Naive thymus-derived CD4-positive, alpha-beta T cell (primary cell): ENCODE measurements around the gene USP17L10. TPM values are rescaled to one million over a fixed set of nuclear protein-coding genes. Genes with fewer than 3 reads are reported as not detected.
"Not testable (repeated sequence)": the region's sequence is repeated elsewhere in the genome, so short reads cannot be mapped to it uniquely, and the experiment has no call there.

Experiments used
- ATAC-seq: fragments of 150-1000 bp; cut with Tn5 transposase; 2 replicates; pipeline ENCODE4 v1.10.0; 2021; ENCODE audit warnings: mild to moderate bottlenecking, moderate library complexity
- CTCF ChIA-PET: fragments of 350-600 bp; sonication (Branson Sonifier 250); formaldehyde crosslinking; loops from one replicate; lab custom pipeline; 2021; ENCODE audit warnings: antibody characterized with exemption; lab: Charles Lee
- POLR2A ChIA-PET: fragments of 350-600 bp; sonication (Branson Sonifier 250); formaldehyde crosslinking; loops from one replicate; lab custom pipeline; 2021; ENCODE audit warnings: antibody characterized with exemption, inconsistent platforms; lab: Charles Lee
- DNase-seq, 9 donors: peaks; one replicate each; pipeline versions ENCODE4 v3.0.0 to v3.0.0-alpha.2; 2020 to 2022; ENCODE audit warnings: mixed read lengths in 1 of 9
- H3K27ac ChIP-seq: one replicate; pipeline ENCODE4 v1.7.0; 2013; ENCODE audit warnings: mild to moderate bottlenecking, low read depth, low read length, moderate library complexity
- H3K27me3 ChIP-seq, 2 donors: one replicate each; pipeline ENCODE4 v1.7.0; 2013; ENCODE audit warnings: low read length in 2 of 2, mild to moderate bottlenecking in 2 of 2, moderate library complexity in 2 of 2; ENCODE audit not compliant: control insufficient read depth in 2 of 2, insufficient read depth in 2 of 2
- H3K36me3 ChIP-seq, 3 experiments: 1 replicate in 2 of 3; 2 replicates in 1 of 3; pipeline ENCODE4 v1.7.0; 2013; ENCODE audit warnings: low read length in 3 of 3, mild to moderate bottlenecking in 3 of 3, moderate library complexity in 1 of 3; ENCODE audit not compliant: insufficient read depth in 3 of 3, control insufficient read depth in 2 of 3
- H3K4me1 ChIP-seq, 2 donors: one replicate each; pipeline ENCODE4 v1.7.0; 2013; ENCODE audit warnings: low read length in 2 of 2, mild to moderate bottlenecking in 2 of 2, moderate library complexity in 1 of 2; ENCODE audit not compliant: control insufficient read depth in 2 of 2, insufficient read depth in 2 of 2
- H3K4me3 ChIP-seq: 2 replicates; pipeline ENCODE4 v1.7.0; 2013; ENCODE audit warnings: mild to moderate bottlenecking, low read length
- H3K9me3 ChIP-seq, 3 experiments: 1 replicate in 2 of 3; 2 replicates in 1 of 3; pipeline ENCODE4 v1.7.0; 2013; ENCODE audit warnings: low read length in 3 of 3; ENCODE audit not compliant: control insufficient read depth in 2 of 3
- H3K27ac Mint-ChIP-seq, 9 donors: one replicate each; pipeline ENCODE4 v1.8.0; 2020 to 2022; ENCODE audit warnings: mixed read lengths in 9 of 9, mild to moderate bottlenecking in 8 of 9, moderate library complexity in 5 of 9, inconsistent platforms in 2 of 9
- H3K27me3 Mint-ChIP-seq, 5 donors: one replicate each; pipeline ENCODE4 v1.8.0; 2021 to 2022; ENCODE audit warnings: mixed read lengths in 5 of 5, mild to moderate bottlenecking in 1 of 5
- H3K36me3 Mint-ChIP-seq, 5 donors: one replicate each; pipeline ENCODE4 v1.8.0; 2020 to 2022; ENCODE audit warnings: mixed read lengths in 5 of 5, mild to moderate bottlenecking in 3 of 5, inconsistent platforms in 1 of 5
- H3K4me1 Mint-ChIP-seq, 7 donors: one replicate each; pipeline ENCODE4 v1.8.0; 2020 to 2022; ENCODE audit warnings: mixed read lengths in 7 of 7, mild to moderate bottlenecking in 3 of 7, inconsistent platforms in 1 of 7
- H3K4me3 Mint-ChIP-seq, 10 donors: one replicate each; pipeline ENCODE4 v1.8.0; 2020 to 2022; ENCODE audit warnings: mild to moderate bottlenecking in 10 of 10, mixed read lengths in 10 of 10, moderate library complexity in 6 of 10, inconsistent platforms in 2 of 10
- H3K9me3 Mint-ChIP-seq, 11 donors: one replicate each; pipeline ENCODE4 v1.8.0; 2020 to 2022; ENCODE audit warnings: mixed read lengths in 11 of 11, mild to moderate bottlenecking in 4 of 11, inconsistent platforms in 1 of 11, moderate library complexity in 1 of 11
- intact Hi-C, 2 donors: fragments of 100-400 bp; cut with micrococcal nuclease; formaldehyde crosslinking; loops; one replicate each; pipeline ENCODE4 v1.15.1; 2023
- polyA plus RNA-seq, 2 donors: library from polyadenylated mRNA; unstranded; fragments of 300-500 nt; fragmentation: Illumina TruSeq; gene quantifications; one replicate each; pipeline ENCODE4 v1.2.3, GENCODE V29; 2021
- total RNA-seq, 6 experiments: library from RNA in 5 of 6; stranded (reverse) in 5 of 6; gene quantifications; 1 replicate in 5 of 6; 2 replicates in 1 of 6; pipeline ENCODE4 v1.2.3 and lab custom pipeline; 2021 to 2026

USP17L10 gene
- total and polyA plus RNA-seq, 7 experiments from 2014 or later = not detected

- H3K27me3 ChIP-seq, H3K36me3 Mint-ChIP-seq, H3K36me3 ChIP-seq, H3K4me3 ChIP-seq, H3K27ac Mint-ChIP-seq, POLR2A ChIA-PET, H3K27me3 Mint-ChIP-seq, intact Hi-C loops, DNase-seq, H3K4me1 Mint-ChIP-seq, H3K9me3 ChIP-seq, H3K27ac ChIP-seq, H3K4me1 ChIP-seq, H3K9me3 Mint-ChIP-seq, ATAC-seq, CTCF ChIA-PET, H3K4me3 Mint-ChIP-seq: not testable (repeated sequence)
Measured at GRCh38 chr4:9230249-9230648, 19.8 kb downstream of the USP17L10 start.

GRCh38 chr4:9234085-9234484 is 23.6 kb downstream of the USP17L10 start, which contains the start of gene USP17L15:
Gene USP17L15, plus strand, starts transcription at chr4:9234385. Its CDS starts 0 bp downstream, at chr4:9234385.
- DNase-seq, H3K4me1 Mint-ChIP-seq, H3K4me3 ChIP-seq, H3K27ac Mint-ChIP-seq, H3K36me3 Mint-ChIP-seq, ATAC-seq, H3K9me3 Mint-ChIP-seq, H3K9me3 ChIP-seq, CTCF ChIA-PET, H3K4me1 ChIP-seq, H3K36me3 ChIP-seq, intact Hi-C loops, H3K27me3 Mint-ChIP-seq, H3K27me3 ChIP-seq, POLR2A ChIA-PET, H3K27ac ChIP-seq, H3K4me3 Mint-ChIP-seq: not testable (repeated sequence)

GRCh38 chr4:9238461-9238860 is 28.0 kb downstream of the USP17L10 start:
- intact Hi-C loops, H3K4me1 Mint-ChIP-seq, POLR2A ChIA-PET, H3K4me3 ChIP-seq, H3K4me3 Mint-ChIP-seq, CTCF ChIA-PET, H3K36me3 Mint-ChIP-seq, DNase-seq, H3K36me3 ChIP-seq, ATAC-seq, H3K27ac ChIP-seq, H3K27me3 ChIP-seq, H3K27me3 Mint-ChIP-seq, H3K4me1 ChIP-seq, H3K27ac Mint-ChIP-seq, H3K9me3 Mint-ChIP-seq, H3K9me3 ChIP-seq: not testable (repeated sequence)

GRCh38 chr4:9243579-9243978 is 33.1 kb downstream of the USP17L10 start, which contains the start of gene USP17L17:
Gene USP17L17, plus strand, starts transcription at chr4:9243879. Its CDS starts 0 bp downstream, at chr4:9243879.
- H3K4me3 Mint-ChIP-seq, ATAC-seq, H3K4me1 ChIP-seq, H3K9me3 Mint-ChIP-seq, H3K27ac ChIP-seq, H3K36me3 Mint-ChIP-seq, H3K27me3 Mint-ChIP-seq, intact Hi-C loops, H3K36me3 ChIP-seq, H3K4me3 ChIP-seq, H3K4me1 Mint-ChIP-seq, POLR2A ChIA-PET, DNase-seq, H3K27ac Mint-ChIP-seq, H3K27me3 ChIP-seq, CTCF ChIA-PET, H3K9me3 ChIP-seq: not testable (repeated sequence)

- H3K36me3 ChIP-seq, H3K27ac ChIP-seq, H3K9me3 Mint-ChIP-seq, H3K27me3 ChIP-seq, POLR2A ChIA-PET, H3K9me3 ChIP-seq, CTCF ChIA-PET, H3K4me1 ChIP-seq, H3K4me3 Mint-ChIP-seq, H3K36me3 Mint-ChIP-seq, DNase-seq, H3K27ac Mint-ChIP-seq, H3K4me3 ChIP-seq, H3K4me1 Mint-ChIP-seq, intact Hi-C loops, ATAC-seq, H3K27me3 Mint-ChIP-seq: not testable (repeated sequence)
Measured at GRCh38 chr4:9247953-9248680, 37.7 kb downstream of the USP17L10 start, which contains the start of gene USP17L18. Gene USP17L18, plus strand, starts transcription at chr4:9248630. Its CDS starts 0 bp downstream, at chr4:9248630.

- H3K27me3 Mint-ChIP-seq, H3K4me3 Mint-ChIP-seq, intact Hi-C loops, H3K9me3 ChIP-seq, H3K36me3 ChIP-seq, CTCF ChIA-PET, H3K36me3 Mint-ChIP-seq, H3K4me1 Mint-ChIP-seq, ATAC-seq, POLR2A ChIA-PET, H3K27ac ChIP-seq, H3K9me3 Mint-ChIP-seq, H3K27ac Mint-ChIP-seq, H3K4me3 ChIP-seq, H3K27me3 ChIP-seq, H3K4me1 ChIP-seq, DNase-seq: not testable (repeated sequence)
Measured at GRCh38 chr4:9253078-9253477, 42.6 kb downstream of the USP17L10 start, which contains the start of gene USP17L19. Gene USP17L19, plus strand, starts transcription at chr4:9253378. Its CDS starts 0 bp downstream, at chr4:9253378.

GRCh38 chr4:9257824-9258223 is 47.4 kb downstream of the USP17L10 start, which contains the start of gene USP17L20:
Gene USP17L20, plus strand, starts transcription at chr4:9258124. Its CDS starts 0 bp downstream, at chr4:9258124.
- CTCF ChIA-PET, H3K27me3 Mint-ChIP-seq: not testable (repeated sequence)

More at GRCh38 chr4:9257824-9258223, 47.4 kb downstream of the USP17L10 start, which contains the start of gene USP17L20:
- H3K9me3 ChIP-seq, H3K4me1 ChIP-seq, H3K36me3 Mint-ChIP-seq, ATAC-seq, H3K27ac Mint-ChIP-seq, H3K9me3 Mint-ChIP-seq, H3K4me1 Mint-ChIP-seq, H3K4me3 ChIP-seq, H3K36me3 ChIP-seq, H3K27ac ChIP-seq, POLR2A ChIA-PET, intact Hi-C loops, H3K27me3 ChIP-seq, DNase-seq, H3K4me3 Mint-ChIP-seq: not testable (repeated sequence)
